K562 (cell line): ENCODE measurements around the gene MSI1. TPM values are rescaled to one million over a fixed set of nuclear protein-coding genes. Genes with fewer than 3 reads are reported as not detected.

Experiments used
- ARID1B ChIP-seq: fragments of 450-650 bp; IDR thresholded peaks from 2 replicates; pipeline ENCODE4 v1.6.1; 2016; ENCODE audit warnings: antibody characterized with exemption, mild to moderate bottlenecking, inconsistent platforms
- ETV6 ChIP-seq, 3 experiments: fragments of 150-350 bp in 1 of 3; sonication (generic) in 1 of 3; formaldehyde crosslinking in 1 of 3; IDR thresholded peaks; 2 replicates each; pipeline versions ENCODE4 v1.6.1 to v1.8.0; 2014 to 2022; ENCODE audit warnings: borderline replicate concordance in 2 of 3, low read depth in 2 of 3, antibody characterized with exemption in 1 of 3, low read length in 1 of 3, mild to moderate bottlenecking in 1 of 3, missing genetic modification reagents in 1 of 3
- FOXJ2 ChIP-seq: fragments of 200-800 bp; sonication (Bioruptor generic); IDR thresholded peaks from 2 replicates; pipeline ENCODE4 v1.6.1; 2016; ENCODE audit warnings: missing genetic modification characterization, missing compliant biosample characterization
- GABPB1 ChIP-seq: sonication (generic); formaldehyde crosslinking; IDR thresholded peaks from 2 replicates; pipeline ENCODE4 v1.8.0; 2022; ENCODE audit warnings: mild to moderate bottlenecking, missing genetic modification reagents
- MTA1 ChIP-seq: fragments of 450-650 bp; IDR thresholded peaks from 2 replicates; pipeline ENCODE4 v1.6.1; 2017; ENCODE audit warnings: borderline replicate concordance
- NONO ChIP-seq, 2 experiments: fragments of 200-400 bp in 1 of 2; fragments of 450-650 bp in 1 of 2; formaldehyde crosslinking in 1 of 2; IDR thresholded peaks; 2 replicates each; pipeline ENCODE4 v1.6.1; 2017; ENCODE audit warnings: low read depth in 2 of 2, mild to moderate bottlenecking in 2 of 2, moderate library complexity in 2 of 2, low read length in 1 of 2
- NR2C1 ChIP-seq, 2 experiments: fragments of 450-650 bp; IDR thresholded peaks; 2 replicates each; pipeline ENCODE4 v1.6.1; 2017; ENCODE audit warnings: mild to moderate bottlenecking in 2 of 2, antibody characterized with exemption in 1 of 2, inconsistent platforms in 1 of 2, missing compliant biosample characterization in 1 of 2, missing genetic modification characterization in 1 of 2
- THRAP3 ChIP-seq: fragments of 450-650 bp; IDR thresholded peaks from 2 replicates; pipeline ENCODE4 v1.6.1; 2016; ENCODE audit warnings: mild to moderate bottlenecking, inconsistent platforms, borderline replicate concordance
- YY1 ChIP-seq, 3 experiments: IDR thresholded peaks; 2 replicates each; pipeline ENCODE4 v1.6.1; 2011; ENCODE audit warnings: low read length in 2 of 3, mild to moderate bottlenecking in 2 of 3, moderate library complexity in 2 of 3, borderline replicate concordance in 1 of 3, control low read depth in 1 of 3, low read depth in 1 of 3; ENCODE audit not compliant: insufficient read depth in 3 of 3, insufficient replicate concordance in 2 of 3, control insufficient read depth in 1 of 3, insufficient read length in 1 of 3; ENCODE audit errors: extremely low read depth in 1 of 3
- ZC3H11A ChIP-seq: IDR thresholded peaks from 2 replicates; pipeline ENCODE4 v1.6.1; 2012; ENCODE audit warnings: low read depth, low read length, improper control_type of control experiment
- ZNF224 ChIP-seq: sonication (generic); formaldehyde crosslinking; IDR thresholded peaks from 2 replicates; pipeline ENCODE4 v1.8.0; 2022; ENCODE audit warnings: mild to moderate bottlenecking, missing genetic modification reagents
- ZNF311 ChIP-seq: fragments of 250-450 bp; sonication (Bioruptor Pico); IDR thresholded peaks from 2 replicates; pipeline ENCODE4 v1.4.0; 2020; ENCODE audit warnings: mild to moderate bottlenecking, moderate library complexity
- polyA plus RNA-seq, 8 experiments: library from polyadenylated mRNA; depleted of rRNA in 4 of 8; stranded (reverse) in 5 of 8; unstranded in 3 of 8; fragments of >200 nt; fragmentation: Nextera tagmentation in 2 of 8; fragmentation: Illumina TruSeq in 1 of 8; extraction: Ambion mirVana in 2 of 8; extraction: Trizol in 1 of 8; gene quantifications; 2 replicates each; pipeline versions ENCODE4 v1.2.1 to v1.2.3, GENCODE V29; 2011 to 2014; ENCODE audit warnings: inconsistent platforms in 1 of 8, missing spikeins in 1 of 8
- total RNA-seq, 7 experiments: library from RNA; depleted of rRNA in 6 of 7; stranded (reverse); fragments of >200 nt in 6 of 7; fragmentation: Illumina TruSeq in 2 of 7; extraction: Trizol in 2 of 7; gene quantifications; 2 replicates each; pipeline versions ENCODE4 v1.2.1 to v1.2.3, GENCODE V29; 2011 to 2021; ENCODE audit warnings: low replicate concordance in 1 of 7
- TF ChIP-seq, protein P1 (sequence below): fragments of 250-450 bp; sonication (Bioruptor Pico); IDR thresholded peaks from 2 replicates; pipeline ENCODE4 v1.8.0; 2021; ENCODE audit warnings: mild to moderate bottlenecking, moderate library complexity
- TF ChIP-seq, protein P2 (sequence below): fragments of 200-400 bp; formaldehyde crosslinking; IDR thresholded peaks from 2 replicates; pipeline ENCODE4 v1.6.1; 2017; ENCODE audit warnings: mild to moderate bottlenecking, low read depth, low read length, moderate library complexity
- TF ChIP-seq, protein P3 (sequence below): fragments of 250-450 bp; sonication (Bioruptor Pico); IDR thresholded peaks from 2 replicates; pipeline ENCODE4 v1.4.0; 2020

The MSI1 gene
- total and polyA plus RNA-seq, 9 of the 15 experiments (the other 6 are each of a cell fraction or from before 2014, with no cell fraction given), result 0.16 TPM; not detected in 8

DNA sequence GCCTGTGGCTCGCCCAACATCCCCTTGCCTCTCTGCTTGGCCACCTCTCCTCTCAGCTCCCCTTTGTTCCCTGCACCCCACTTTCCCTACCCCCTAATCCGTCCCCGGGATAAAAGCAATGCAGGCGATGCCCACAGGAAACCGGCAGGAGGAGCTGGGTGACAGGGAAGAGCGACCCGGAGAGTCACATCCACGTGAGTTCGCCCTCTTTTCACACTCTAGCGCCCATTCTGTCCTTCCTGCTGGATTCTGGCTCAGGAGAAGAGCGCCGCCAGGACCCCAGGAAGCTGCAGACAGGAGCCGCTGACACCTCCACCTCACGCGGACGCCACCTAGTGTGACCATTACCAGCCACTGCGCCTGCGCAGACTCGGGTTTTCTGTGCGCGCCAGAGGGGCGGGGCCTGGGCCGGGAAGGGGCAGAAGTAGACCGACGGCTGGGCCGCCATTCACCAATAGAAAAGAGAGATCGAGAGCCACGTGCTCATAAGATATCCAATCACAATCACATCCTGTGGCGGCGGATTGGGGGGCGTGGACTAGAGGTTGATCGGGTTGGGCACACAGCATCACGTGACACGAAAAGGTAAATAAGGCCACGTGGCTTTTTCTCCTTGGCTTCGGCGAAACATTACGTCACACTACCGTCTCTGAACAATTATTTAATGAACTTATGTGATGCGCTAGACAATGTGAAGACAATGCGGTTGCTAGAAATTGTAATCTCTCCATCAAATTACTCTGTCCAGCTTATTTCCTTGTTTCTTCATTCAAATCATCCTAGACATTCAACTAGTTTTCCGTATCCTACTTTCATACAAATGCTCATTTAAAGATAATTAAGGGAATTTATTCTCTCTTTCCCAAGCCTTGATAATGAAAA, 51.5 kb downstream of the MSI1 start (continued):
- TF ChIP-seq ZNF224 (CRISPR knock-in tag), result no peak
- TF ChIP-seq ZC3H11A, result 0 out of 2 replicates have a peak, but pooled peaks have one; percentile 35
- peak; percentile 79 for TF ChIP-seq NR2C1 (IDR thresholded peaks at IDR 0.05)
- no peak for TF ChIP-seq NR2C1 (tag; IDR thresholded peaks at IDR 0.05)
- TF ChIP-seq ARID1B, result peak; percentile 22
- TF ChIP-seq YY1 (IDR thresholded peaks at IDR 0.05; ENCODE audit: borderline replicate concordance in 1 of 3, control insufficient read depth in 1 of 3, extremely low read depth in 1 of 3, insufficient read depth in 3 of 3, insufficient read length in 1 of 3, insufficient replicate concordance in 2 of 3, low read depth in 1 of 3, low read length in 2 of 3), result peak in 2 of 3 experiments; percentile 52 to 75
- TF ChIP-seq ZNF311, result no peak
- peak; percentile 82 for TF ChIP-seq FOXJ2 (tag)
- TF ChIP-seq THRAP3, result no peak
- TF ChIP-seq, protein P1, sequence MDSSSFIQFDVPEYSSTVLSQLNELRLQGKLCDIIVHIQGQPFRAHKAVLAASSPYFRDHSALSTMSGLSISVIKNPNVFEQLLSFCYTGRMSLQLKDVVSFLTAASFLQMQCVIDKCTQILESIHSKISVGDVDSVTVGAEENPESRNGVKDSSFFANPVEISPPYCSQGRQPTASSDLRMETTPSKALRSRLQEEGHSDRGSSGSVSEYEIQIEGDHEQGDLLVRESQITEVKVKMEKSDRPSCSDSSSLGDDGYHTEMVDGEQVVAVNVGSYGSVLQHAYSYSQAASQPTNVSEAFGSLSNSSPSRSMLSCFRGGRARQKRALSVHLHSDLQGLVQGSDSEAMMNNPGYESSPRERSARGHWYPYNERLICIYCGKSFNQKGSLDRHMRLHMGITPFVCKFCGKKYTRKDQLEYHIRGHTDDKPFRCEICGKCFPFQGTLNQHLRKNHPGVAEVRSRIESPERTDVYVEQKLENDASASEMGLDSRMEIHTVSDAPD (CRISPR knock-in tag), result no peak
- TF ChIP-seq ETV6 (IDR thresholded peaks at IDR 0.05; ENCODE audit: borderline replicate concordance in 1 of 2, low read depth in 2 of 2, low read length in 1 of 2), result no peak
- TF ChIP-seq ETV6 (CRISPR knock-in tag; IDR thresholded peaks at IDR 0.05; ENCODE audit: borderline replicate concordance), result no peak
- TF ChIP-seq, protein P2, sequence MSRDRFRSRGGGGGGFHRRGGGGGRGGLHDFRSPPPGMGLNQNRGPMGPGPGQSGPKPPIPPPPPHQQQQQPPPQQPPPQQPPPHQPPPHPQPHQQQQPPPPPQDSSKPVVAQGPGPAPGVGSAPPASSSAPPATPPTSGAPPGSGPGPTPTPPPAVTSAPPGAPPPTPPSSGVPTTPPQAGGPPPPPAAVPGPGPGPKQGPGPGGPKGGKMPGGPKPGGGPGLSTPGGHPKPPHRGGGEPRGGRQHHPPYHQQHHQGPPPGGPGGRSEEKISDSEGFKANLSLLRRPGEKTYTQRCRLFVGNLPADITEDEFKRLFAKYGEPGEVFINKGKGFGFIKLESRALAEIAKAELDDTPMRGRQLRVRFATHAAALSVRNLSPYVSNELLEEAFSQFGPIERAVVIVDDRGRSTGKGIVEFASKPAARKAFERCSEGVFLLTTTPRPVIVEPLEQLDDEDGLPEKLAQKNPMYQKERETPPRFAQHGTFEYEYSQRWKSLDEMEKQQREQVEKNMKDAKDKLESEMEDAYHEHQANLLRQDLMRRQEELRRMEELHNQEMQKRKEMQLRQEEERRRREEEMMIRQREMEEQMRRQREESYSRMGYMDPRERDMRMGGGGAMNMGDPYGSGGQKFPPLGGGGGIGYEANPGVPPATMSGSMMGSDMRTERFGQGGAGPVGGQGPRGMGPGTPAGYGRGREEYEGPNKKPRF, result no peak
- no peak; the same call in 1 of the 2 replicates for TF ChIP-seq MTA1
- TF ChIP-seq GABPB1 (CRISPR knock-in tag), result no peak; the same call in 1 of the 2 replicates
- TF ChIP-seq, protein P3, sequence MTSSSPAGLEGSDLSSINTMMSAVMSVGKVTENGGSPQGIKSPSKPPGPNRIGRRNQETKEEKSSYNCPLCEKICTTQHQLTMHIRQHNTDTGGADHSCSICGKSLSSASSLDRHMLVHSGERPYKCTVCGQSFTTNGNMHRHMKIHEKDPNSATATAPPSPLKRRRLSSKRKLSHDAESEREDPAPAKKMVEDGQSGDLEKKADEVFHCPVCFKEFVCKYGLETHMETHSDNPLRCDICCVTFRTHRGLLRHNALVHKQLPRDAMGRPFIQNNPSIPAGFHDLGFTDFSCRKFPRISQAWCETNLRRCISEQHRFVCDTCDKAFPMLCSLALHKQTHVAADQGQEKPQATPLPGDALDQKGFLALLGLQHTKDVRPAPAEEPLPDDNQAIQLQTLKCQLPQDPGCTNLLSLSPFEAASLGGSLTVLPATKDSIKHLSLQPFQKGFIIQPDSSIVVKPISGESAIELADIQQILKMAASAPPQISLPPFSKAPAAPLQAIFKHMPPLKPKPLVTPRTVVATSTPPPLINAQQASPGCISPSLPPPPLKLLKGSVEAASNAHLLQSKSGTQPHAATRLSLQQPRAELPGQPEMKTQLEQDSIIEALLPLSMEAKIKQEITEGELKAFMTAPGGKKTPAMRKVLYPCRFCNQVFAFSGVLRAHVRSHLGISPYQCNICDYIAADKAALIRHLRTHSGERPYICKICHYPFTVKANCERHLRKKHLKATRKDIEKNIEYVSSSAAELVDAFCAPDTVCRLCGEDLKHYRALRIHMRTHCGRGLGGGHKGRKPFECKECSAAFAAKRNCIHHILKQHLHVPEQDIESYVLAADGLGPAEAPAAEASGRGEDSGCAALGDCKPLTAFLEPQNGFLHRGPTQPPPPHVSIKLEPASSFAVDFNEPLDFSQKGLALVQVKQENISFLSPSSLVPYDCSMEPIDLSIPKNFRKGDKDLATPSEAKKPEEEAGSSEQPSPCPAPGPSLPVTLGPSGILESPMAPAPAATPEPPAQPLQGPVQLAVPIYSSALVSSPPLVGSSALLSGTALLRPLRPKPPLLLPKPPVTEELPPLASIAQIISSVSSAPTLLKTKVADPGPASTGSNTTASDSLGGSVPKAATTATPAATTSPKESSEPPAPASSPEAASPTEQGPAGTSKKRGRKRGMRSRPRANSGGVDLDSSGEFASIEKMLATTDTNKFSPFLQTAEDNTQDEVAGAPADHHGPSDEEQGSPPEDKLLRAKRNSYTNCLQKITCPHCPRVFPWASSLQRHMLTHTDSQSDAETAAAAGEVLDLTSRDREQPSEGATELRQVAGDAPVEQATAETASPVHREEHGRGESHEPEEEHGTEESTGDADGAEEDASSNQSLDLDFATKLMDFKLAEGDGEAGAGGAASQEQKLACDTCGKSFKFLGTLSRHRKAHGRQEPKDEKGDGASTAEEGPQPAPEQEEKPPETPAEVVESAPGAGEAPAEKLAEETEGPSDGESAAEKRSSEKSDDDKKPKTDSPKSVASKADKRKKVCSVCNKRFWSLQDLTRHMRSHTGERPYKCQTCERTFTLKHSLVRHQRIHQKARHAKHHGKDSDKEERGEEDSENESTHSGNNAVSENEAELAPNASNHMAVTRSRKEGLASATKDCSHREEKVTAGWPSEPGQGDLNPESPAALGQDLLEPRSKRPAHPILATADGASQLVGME, result no peak
- TF ChIP-seq NONO (IDR thresholded peaks at IDR 0.05; ENCODE audit: low read depth in 2 of 2, low read length in 1 of 2), result no peak
